ENCODE data around the gene CDS1.

DNA sequence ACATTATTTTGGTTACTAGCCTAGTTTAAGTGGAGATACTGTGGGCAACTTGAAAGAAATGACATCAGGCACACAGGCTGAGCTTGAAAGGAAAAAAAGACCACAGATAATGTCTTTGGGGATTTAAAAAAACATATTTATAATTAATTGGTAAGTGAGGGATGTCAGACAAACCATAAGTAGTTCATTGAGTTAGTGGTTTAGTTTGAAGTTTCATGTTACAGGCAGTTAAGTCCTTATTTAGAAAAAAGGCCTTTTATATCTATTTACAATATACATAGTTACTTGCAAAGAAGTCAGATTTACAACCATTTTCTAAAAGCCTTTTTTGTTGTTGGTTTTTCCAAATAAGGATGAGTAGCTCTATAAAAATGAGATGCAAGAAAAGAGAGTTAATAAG, 89.2 kb downstream of the CDS1 start:
- TF ChIP-seq POLR2A (IDR thresholded peaks at IDR 0.05; ENCODE audit: low read depth, low read length) (no peak), GATA2 (IDR thresholded peaks at IDR 0.05; ENCODE audit: insufficient read depth, insufficient read length, low read depth, low read length) (no peak)
- TF ChIP-seq, protein P1, sequence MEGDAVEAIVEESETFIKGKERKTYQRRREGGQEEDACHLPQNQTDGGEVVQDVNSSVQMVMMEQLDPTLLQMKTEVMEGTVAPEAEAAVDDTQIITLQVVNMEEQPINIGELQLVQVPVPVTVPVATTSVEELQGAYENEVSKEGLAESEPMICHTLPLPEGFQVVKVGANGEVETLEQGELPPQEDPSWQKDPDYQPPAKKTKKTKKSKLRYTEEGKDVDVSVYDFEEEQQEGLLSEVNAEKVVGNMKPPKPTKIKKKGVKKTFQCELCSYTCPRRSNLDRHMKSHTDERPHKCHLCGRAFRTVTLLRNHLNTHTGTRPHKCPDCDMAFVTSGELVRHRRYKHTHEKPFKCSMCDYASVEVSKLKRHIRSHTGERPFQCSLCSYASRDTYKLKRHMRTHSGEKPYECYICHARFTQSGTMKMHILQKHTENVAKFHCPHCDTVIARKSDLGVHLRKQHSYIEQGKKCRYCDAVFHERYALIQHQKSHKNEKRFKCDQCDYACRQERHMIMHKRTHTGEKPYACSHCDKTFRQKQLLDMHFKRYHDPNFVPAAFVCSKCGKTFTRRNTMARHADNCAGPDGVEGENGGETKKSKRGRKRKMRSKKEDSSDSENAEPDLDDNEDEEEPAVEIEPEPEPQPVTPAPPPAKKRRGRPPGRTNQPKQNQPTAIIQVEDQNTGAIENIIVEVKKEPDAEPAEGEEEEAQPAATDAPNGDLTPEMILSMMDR (IDR thresholded peaks at IDR 0.05; ENCODE audit: extremely low read depth in 1 of 2, insufficient read depth in 1 of 2, low read depth in 1 of 2, low read length in 2 of 2), result no peak
